ENCODE measurements around the gene ABHD16A. TPM values are rescaled to one million over a fixed set of nuclear protein-coding genes. Genes with fewer than 3 reads are reported as not detected.
A peak's percentile ranks its signal among the peaks of the same experiment; 100 is the strongest.

The ABHD16A gene
- total RNA-seq, 4 donors from 2014 or later: 39.2 to 82.9 (median 57.5) TPM

GRCh38 chr6:31686483-31686882 is 16.6 kb downstream of the ABHD16A start:
- H3K36me3 ChIP-seq: peaks cover 0 to 67% of the 10 kb centered on the region in 2 donors
- TF ChIP-seq POLR2A (IDR thresholded peaks at IDR 0.05): no peak
- TF ChIP-seq, protein P1, sequence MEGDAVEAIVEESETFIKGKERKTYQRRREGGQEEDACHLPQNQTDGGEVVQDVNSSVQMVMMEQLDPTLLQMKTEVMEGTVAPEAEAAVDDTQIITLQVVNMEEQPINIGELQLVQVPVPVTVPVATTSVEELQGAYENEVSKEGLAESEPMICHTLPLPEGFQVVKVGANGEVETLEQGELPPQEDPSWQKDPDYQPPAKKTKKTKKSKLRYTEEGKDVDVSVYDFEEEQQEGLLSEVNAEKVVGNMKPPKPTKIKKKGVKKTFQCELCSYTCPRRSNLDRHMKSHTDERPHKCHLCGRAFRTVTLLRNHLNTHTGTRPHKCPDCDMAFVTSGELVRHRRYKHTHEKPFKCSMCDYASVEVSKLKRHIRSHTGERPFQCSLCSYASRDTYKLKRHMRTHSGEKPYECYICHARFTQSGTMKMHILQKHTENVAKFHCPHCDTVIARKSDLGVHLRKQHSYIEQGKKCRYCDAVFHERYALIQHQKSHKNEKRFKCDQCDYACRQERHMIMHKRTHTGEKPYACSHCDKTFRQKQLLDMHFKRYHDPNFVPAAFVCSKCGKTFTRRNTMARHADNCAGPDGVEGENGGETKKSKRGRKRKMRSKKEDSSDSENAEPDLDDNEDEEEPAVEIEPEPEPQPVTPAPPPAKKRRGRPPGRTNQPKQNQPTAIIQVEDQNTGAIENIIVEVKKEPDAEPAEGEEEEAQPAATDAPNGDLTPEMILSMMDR (IDR thresholded peaks at IDR 0.05 in 4 of 5, conservative IDR thresholded peaks at IDR 0.05 in 1 of 5): no peak
- ATAC-seq (no peak), DNase-seq (no peak)
- in situ Hi-C loops (cut with MboI; ENCODE audit: low sequenced_read_pairs in 4 of 4): loop anchor here in 2 of 4 donors (5.0 to 25.0 kb wide), 3 partner anchors 86 to 276 kb away; partner anchors contain the start of genes DXO (in 1 of the 2), NELFE (in 1 of the 2) and SKIC2 (in 1 of the 2)
- H3K27me3 ChIP-seq: no peaks in the 10 kb centered on the region
- H3K9me3 ChIP-seq: no peaks in the 10 kb centered on the region
- peaks cover under 1 to 2% of the 10 kb centered on the region in 2 donors for H3K4me1 ChIP-seq
- intact Hi-C loops (cut with DNase I; ENCODE audit: low total_unique reads): no loop called here
- H3K4me3 ChIP-seq: no peak overlapping the region
- H3K27ac ChIP-seq: no peak overlapping the region

DNA sequence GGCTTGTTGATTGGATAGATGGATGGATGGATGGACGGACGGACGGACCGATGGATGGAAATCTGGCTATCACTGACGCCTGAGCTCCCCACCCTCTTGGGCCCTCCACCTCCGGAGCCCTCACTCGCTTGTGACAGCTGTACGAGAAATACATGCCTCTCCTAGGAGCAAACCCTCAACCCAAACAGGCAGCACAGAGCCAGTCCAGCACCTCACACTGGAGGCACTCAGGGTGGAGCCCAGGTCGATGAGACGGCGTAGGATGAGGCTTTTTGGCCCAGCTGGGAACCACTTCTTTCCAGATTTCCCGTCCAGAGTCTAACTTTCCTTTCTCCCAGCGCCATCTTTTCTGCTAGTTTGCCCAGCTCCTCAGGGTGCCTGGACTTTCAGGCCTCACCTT is 19.5 kb downstream of the ABHD16A start:
- no peak for ATAC-seq
- Histone ChIP-seq H3K4me3 (no peak overlapping the region), H3K27me3 (no peaks in the 10 kb centered on the region), H3K9me3 (no peaks in the 10 kb centered on the region), H3K4me1 (peaks cover 13% of the 10 kb centered on the region in 2 donors), H3K27ac (no peak overlapping the region), H3K36me3 (peaks cover 0 to 38% of the 10 kb centered on the region in 2 donors)
- in situ Hi-C loops (cut with MboI; ENCODE audit: low sequenced_read_pairs in 4 of 4): loop anchor here in 3 of 4 donors (5.0 to 25.0 kb wide), 3 partner anchors 84 to 279 kb away; partner anchors contain the start of genes DXO (in 1 of the 3), NELFE (in 1 of the 3) and SKIC2 (in 1 of the 3)
- TF ChIP-seq, protein P1 (IDR thresholded peaks at IDR 0.05 in 4 of 5, conservative IDR thresholded peaks at IDR 0.05 in 1 of 5): no peak
- TF ChIP-seq POLR2A (IDR thresholded peaks at IDR 0.05): no peak
- intact Hi-C loops (cut with DNase I; ENCODE audit: low total_unique reads): no loop called here
- DNase-seq: no peak

GRCh38 chr6:31681135-31681671 is 21.9 kb downstream of the ABHD16A start:
- DNase-seq (no peak), ATAC-seq (peak; percentile 39 to 45)
- TF ChIP-seq POLR2A (IDR thresholded peaks at IDR 0.05): no peak
- TF ChIP-seq, protein P1 (IDR thresholded peaks at IDR 0.05 in 4 of 5, conservative IDR thresholded peaks at IDR 0.05 in 1 of 5): no peak
- in situ Hi-C loops (cut with MboI; ENCODE audit: low sequenced_read_pairs in 4 of 4): loop anchor here in 3 of 4 donors (5.0 to 25.0 kb wide), 3 partner anchors 86 to 281 kb away; partner anchors contain the start of genes DXO (in 1 of the 3), NELFE (in 1 of the 3) and SKIC2 (in 1 of the 3)
- intact Hi-C loops (cut with DNase I; ENCODE audit: low total_unique reads): loop anchor here (2.0 kb wide), 1 partner anchor 278 kb away; the partner anchor contains the start of genes NELFE and SKIC2
- Histone ChIP-seq H3K36me3 (peaks cover 0 to 14% of the 10 kb centered on the region in 2 donors), H3K9me3 (no peaks in the 10 kb centered on the region), H3K4me1 (peaks cover 13% of the 10 kb centered on the region in 2 donors), H3K4me3 (peak overlapping the region; percentile 43 to 85 (median 66)), H3K27ac (peak overlapping the region; percentile 17 to 74 (median 56)), H3K27me3 (no peaks in the 10 kb centered on the region)

GRCh38 chr6:31680226-31681134 is 22.6 kb downstream of the ABHD16A start, which contains the start of gene LY6G5C:
Gene LY6G5C, minus strand, starts transcription at chr6:31681067. Its CDS starts 694 bp downstream, at chr6:31680373.
- in situ Hi-C loops (cut with MboI; ENCODE audit: low sequenced_read_pairs in 4 of 4): loop anchor here in 3 of 4 donors (5.0 to 25.0 kb wide), 3 partner anchors 87 to 282 kb away; partner anchors contain the start of genes DXO (in 1 of the 3), NELFE (in 1 of the 3) and SKIC2 (in 1 of the 3)

More at GRCh38 chr6:31680226-31681134, 22.6 kb downstream of the ABHD16A start, which contains the start of gene LY6G5C:
- DNase-seq: peak; percentile 77 to 82
- peaks cover 13% of the 10 kb centered on the region in 2 donors for H3K4me1 ChIP-seq
- H3K9me3 ChIP-seq: no peaks in the 10 kb centered on the region
- intact Hi-C loops (cut with DNase I; ENCODE audit: low total_unique reads): loop anchor here (1.0 to 2.0 kb wide), 4 partner anchors 14 to 278 kb away; partner anchors contain the start of genes CSNK2B, NELFE and SKIC2
- H3K36me3 ChIP-seq: peaks cover 0 to 9% of the 10 kb centered on the region in 2 donors
- TF ChIP-seq, protein P1 (IDR thresholded peaks at IDR 0.05 in 4 of 5, conservative IDR thresholded peaks at IDR 0.05 in 1 of 5): peak; percentile 60 to 80 (median 76)
- no peak for TF ChIP-seq POLR2A (IDR thresholded peaks at IDR 0.05)
- no peaks in the 10 kb centered on the region for H3K27me3 ChIP-seq
- peak within 1 kb of the TSS; percentile 22 to 74 (median 56) for H3K27ac ChIP-seq
- peak; percentile 97 for ATAC-seq
- H3K4me3 ChIP-seq: peak within 1 kb of the TSS; percentile 43 to 85 (median 66)
